ENCODE results near the gene ARR3. TPM values are rescaled to one million over a fixed set of nuclear protein-coding genes. Genes with fewer than 3 reads are reported as not detected.
"Not testable (repeated sequence)": the region's sequence is repeated elsewhere in the genome, so short reads cannot be mapped to it uniquely, and the experiment has no call there.

Gene ARR3
- total RNA-seq, 1 donor from 2014 or later, result not detected

DNA sequence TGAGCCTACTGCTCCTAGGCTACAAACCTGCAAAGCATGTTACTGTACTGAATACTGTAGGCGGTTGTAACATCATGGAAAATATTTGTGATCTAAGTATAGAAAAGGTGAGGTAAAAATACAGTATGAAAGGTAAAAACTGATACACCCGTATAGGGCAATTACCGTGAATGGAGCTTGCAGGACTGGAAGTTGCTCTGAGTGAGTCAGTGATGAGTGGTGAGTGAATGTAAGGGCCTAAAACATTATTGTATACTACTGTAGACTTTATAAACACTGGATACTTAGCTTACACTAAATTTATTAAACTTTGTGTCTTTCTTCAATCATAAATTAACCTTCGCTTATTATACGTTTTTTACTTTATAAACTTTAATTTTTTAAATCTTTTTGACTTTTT is 25.5 kb downstream of the ARR3 start:
- Mint-ChIP-seq H3K4me1 (ENCODE audit: unreplicated experiment) (no peaks in the 10 kb centered on the region), H3K36me3 (no peaks in the 10 kb centered on the region), H3K4me3 (no peak overlapping the region), H3K9me3 (no peaks in the 10 kb centered on the region), H3K27ac (no peak overlapping the region), H3K27me3 (no peaks in the 10 kb centered on the region)
- TF ChIP-seq, protein P1, sequence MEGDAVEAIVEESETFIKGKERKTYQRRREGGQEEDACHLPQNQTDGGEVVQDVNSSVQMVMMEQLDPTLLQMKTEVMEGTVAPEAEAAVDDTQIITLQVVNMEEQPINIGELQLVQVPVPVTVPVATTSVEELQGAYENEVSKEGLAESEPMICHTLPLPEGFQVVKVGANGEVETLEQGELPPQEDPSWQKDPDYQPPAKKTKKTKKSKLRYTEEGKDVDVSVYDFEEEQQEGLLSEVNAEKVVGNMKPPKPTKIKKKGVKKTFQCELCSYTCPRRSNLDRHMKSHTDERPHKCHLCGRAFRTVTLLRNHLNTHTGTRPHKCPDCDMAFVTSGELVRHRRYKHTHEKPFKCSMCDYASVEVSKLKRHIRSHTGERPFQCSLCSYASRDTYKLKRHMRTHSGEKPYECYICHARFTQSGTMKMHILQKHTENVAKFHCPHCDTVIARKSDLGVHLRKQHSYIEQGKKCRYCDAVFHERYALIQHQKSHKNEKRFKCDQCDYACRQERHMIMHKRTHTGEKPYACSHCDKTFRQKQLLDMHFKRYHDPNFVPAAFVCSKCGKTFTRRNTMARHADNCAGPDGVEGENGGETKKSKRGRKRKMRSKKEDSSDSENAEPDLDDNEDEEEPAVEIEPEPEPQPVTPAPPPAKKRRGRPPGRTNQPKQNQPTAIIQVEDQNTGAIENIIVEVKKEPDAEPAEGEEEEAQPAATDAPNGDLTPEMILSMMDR (conservative IDR thresholded peaks at IDR 0.05), result no peak
- DNase-seq (ENCODE audit: extremely low spot score, unreplicated experiment), result no peak

- Mint-ChIP-seq H3K9me3 (no peaks in the 10 kb centered on the region), H3K27ac (no peak overlapping the region), H3K4me3 (no peak overlapping the region), H3K27me3 (no peaks in the 10 kb centered on the region), H3K36me3 (peaks cover 10% of the 10 kb centered on the region), H3K4me1 (ENCODE audit: unreplicated experiment) (no peaks in the 10 kb centered on the region)
- no peak for DNase-seq (ENCODE audit: extremely low spot score, unreplicated experiment)
- TF ChIP-seq, protein P1 (conservative IDR thresholded peaks at IDR 0.05), result no peak
Measured at GRCh38 chrX:70301716-70302115, 33.6 kb downstream of the ARR3 start.

DNA sequence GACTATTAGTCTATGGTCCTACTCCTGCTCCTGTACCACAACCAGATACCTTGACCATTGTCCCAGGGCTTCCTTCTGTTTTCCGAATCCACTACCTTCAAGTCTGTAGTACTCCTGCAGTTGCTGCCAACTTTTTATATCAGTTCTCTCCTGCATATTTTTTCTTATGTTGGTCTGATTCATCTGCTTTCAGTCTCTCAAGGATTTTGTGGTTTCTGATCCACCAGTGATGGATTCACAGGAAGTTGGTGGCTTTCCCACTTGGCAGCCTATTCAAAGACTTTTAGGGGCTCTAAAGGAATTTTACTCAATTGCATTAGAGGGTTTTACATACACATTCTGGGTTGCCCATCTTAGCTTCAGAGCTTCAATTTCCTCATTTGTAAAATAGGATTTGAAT is 45.4 kb downstream of the ARR3 start:
- Mint-ChIP-seq H3K27ac (no peak overlapping the region), H3K4me3 (no peak overlapping the region), H3K36me3 (peaks cover 4% of the 10 kb centered on the region), H3K4me1 (ENCODE audit: unreplicated experiment) (no peaks in the 10 kb centered on the region), H3K9me3 (no peaks in the 10 kb centered on the region), H3K27me3 (no peaks in the 10 kb centered on the region)
- DNase-seq (ENCODE audit: extremely low spot score, unreplicated experiment), result no peak
- TF ChIP-seq, protein P1 (conservative IDR thresholded peaks at IDR 0.05), result no peak

- Mint-ChIP-seq H3K4me1 (ENCODE audit: unreplicated experiment) (no peaks in the 10 kb centered on the region), H3K27me3 (no peaks in the 10 kb centered on the region), H3K27ac (no peak overlapping the region), H3K9me3 (no peaks in the 10 kb centered on the region), H3K4me3 (no peak overlapping the region), H3K36me3 (no peaks in the 10 kb centered on the region)
- TF ChIP-seq, protein P1 (conservative IDR thresholded peaks at IDR 0.05), result no peak
- no peak for DNase-seq (ENCODE audit: extremely low spot score, unreplicated experiment)
Measured at GRCh38 chrX:70322784-70323183, 54.6 kb downstream of the ARR3 start.

DNA sequence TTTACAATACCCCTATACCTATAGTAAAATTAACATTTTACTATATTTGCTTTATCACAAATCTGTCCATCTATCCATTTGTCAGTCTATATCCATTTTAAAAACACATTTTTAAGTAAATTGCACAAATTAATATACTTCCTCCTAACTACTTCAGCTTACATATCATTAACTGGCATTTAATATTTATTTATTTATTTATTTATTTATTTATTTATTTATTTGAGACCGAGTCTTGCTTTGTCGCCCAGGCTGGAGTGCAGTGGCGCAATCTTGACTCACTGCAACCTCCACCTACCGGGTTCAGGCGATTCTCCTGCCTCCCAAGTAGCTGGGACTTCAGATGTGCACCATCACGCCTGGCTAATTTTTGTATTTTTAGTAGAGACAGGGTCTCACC is 55.5 kb downstream of the ARR3 start:
- DNase-seq (ENCODE audit: extremely low spot score, unreplicated experiment); H3K36me3 Mint-ChIP-seq; H3K9me3 Mint-ChIP-seq; H3K4me3 Mint-ChIP-seq; H3K4me1 Mint-ChIP-seq (ENCODE audit: unreplicated experiment); H3K27me3 Mint-ChIP-seq; H3K27ac Mint-ChIP-seq: not testable (repeated sequence)

- no peaks in the 10 kb centered on the region for H3K27me3 Mint-ChIP-seq
- TF ChIP-seq, protein P1 (conservative IDR thresholded peaks at IDR 0.05), result no peak
- no peaks in the 10 kb centered on the region for H3K4me1 Mint-ChIP-seq (ENCODE audit: unreplicated experiment)
- H3K36me3 Mint-ChIP-seq, result no peaks in the 10 kb centered on the region
- H3K9me3 Mint-ChIP-seq, result no peaks in the 10 kb centered on the region
- DNase-seq (ENCODE audit: extremely low spot score, unreplicated experiment), result no peak
- H3K27ac Mint-ChIP-seq, result no peak overlapping the region
- H3K4me3 Mint-ChIP-seq, result no peak overlapping the region
Measured at GRCh38 chrX:70324326-70324725, 56.2 kb downstream of the ARR3 start.
